GM21576 (cell line): ENCODE data around the gene CDC5L.

ENCODE experiments used
- ATAC-seq: cut with Tn5 transposase; IDR thresholded peaks from one replicate; pipeline ENCODE4 v1.9.1; 2021; ENCODE audit warnings: mild to moderate bottlenecking, moderate library complexity; ENCODE audit not compliant: unreplicated experiment

Gene CDC5L

DNA sequence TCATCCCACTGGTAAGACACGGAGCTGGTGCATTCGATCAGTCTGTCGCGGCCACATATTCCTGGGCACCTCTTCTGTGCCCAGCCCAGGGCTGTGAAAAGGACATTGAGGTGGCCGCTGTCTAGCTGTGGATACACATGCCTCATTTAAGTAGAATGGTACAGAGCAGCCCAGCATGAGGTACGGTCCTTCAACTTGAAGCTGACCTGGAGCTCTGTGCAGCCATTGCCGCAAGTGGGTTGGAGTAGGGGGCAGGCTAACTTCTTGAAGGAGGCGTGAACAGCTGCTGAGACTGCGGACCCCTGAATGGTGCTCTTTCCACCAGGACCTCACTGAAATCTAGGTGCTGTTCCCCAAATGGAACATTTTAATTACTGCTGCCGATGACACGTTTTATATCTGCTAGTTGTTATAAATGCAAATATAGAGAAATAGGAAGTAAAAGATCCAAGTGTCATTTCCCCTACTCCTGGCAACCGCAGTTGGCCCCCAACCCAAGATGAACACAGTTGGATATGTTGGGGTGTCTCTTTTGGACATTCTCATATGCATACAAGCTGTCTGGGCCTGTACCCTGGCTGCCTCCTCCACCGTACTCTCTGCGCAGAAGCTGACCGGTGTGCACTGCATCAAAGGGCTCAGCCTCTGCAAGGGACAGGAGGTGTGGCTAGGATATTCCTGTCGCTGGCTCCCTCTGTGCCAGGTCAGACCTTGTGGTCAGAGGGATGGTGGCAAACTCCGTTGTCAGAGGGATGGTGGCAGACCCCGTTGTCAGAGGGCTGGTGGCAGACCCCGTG is 86.1 kb downstream of the CDC5L start:
- ATAC-seq = no peak

- no peak for ATAC-seq
Measured at GRCh38 chr6:44474190-44474631, 86.7 kb downstream of the CDC5L start.

DNA sequence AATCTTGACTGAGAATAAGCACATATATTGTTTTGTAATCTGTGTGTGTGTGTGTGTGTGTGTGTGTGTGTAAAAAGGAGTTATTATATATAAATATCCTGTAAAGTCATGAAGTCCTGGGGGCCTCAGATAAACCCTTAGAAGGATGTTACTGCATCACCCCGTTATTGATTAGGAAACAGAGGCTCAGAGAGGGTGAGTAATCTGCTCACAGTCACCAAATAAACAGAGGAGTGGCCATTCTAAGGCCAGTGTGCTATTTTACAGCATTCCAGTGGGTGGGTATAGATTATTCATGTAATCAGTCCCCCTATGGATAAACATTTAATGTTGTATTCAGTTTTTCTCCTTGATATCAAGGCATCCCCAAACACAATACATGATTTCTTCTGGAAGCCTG is 87.1 kb downstream of the CDC5L start:
- ATAC-seq = no peak

DNA sequence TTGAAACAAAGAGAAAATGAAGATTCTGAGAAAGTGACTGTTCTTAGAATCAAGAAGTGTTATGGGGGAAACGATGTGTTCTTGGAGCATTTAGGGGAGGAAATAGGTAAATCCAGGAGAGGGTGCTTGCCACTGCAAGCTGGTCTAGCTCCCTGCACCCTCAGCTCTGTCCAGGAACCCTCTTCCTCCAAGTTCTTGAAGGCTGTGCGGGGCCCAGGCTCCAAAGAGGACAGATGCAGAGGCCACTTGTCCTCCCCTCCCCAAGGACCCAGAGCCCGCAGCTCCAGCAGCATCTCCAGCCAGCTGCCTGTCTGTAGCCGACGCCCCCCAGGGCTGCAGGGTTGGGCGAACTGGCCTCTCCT is 87.9 kb downstream of the CDC5L start:
- peak; percentile 16 for ATAC-seq

DNA sequence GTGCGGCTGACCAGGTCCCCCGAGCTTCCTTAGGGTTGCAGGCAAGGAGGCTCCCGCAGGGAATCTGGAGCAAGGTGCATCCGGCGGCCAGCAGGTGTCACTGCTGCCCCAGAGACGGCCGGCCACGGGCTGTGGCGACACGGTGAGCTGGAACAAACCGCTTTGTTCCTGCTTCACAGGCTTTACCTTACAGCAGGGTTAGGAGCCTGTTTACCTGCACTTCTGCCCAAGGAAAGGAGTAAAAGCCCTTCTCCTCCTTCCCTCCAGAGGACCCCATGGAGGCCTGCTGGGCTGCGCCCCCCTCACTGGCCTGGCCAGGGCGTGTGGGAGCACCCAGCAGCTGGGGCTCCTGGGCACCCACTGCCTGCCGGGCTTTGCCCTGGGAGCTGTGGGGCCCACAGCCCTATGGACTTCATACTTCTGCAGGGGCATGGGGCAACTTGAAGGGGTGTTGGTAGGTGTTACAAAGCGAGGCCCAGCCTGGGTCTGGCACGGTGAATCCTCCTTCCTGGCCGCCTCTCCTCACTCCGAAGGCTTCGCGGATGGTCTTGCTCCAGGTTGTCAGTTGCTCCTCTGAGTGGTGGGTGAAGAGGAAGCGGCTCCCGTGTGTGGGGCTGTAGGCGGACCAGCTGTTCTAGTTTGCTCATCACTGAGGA is 88.4 kb downstream of the CDC5L start:
- peak; percentile 82 for ATAC-seq

DNA sequence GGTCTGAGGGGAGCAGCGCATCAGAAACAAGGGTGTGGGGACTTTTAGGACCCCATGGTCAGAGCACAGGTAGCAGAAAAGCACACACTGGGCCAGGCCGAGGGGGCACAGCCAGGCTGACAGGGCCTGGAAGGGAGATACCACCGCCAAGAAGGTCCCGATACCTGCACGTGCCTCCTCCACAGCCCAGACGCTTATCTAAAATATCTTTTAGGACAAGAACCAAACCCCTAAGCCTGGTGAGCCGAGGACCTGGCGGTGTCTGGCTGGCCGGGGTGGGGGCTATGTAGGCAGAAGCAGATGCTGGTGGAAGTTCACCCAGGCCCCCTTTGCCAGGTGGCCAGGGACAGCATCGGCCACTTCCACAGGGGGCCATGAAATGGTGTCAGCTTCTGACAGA is 89.3 kb downstream of the CDC5L start:
- no peak for ATAC-seq

GRCh38 chr6:44477293-44477894 is 89.9 kb downstream of the CDC5L start:
- no peak for ATAC-seq

DNA sequence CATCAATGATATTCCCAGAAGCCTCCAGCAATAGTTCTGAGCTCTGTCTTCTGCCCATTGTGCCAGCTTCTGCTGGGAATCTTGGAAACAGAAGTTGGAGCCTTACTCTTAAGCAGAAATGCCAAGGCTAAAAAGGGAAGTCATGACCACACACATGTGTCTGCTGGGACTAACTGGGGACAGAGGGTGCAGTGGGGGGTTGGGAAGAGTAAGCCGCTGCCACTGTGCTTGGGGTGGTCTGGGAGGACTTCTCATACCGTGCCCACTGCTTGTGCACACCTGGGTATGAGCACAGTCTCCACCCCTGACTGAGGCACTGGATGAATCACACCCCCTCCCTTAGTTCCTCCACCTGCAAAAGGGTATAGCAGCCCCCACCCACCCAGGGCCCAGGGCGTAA is 90.7 kb downstream of the CDC5L start:
- ATAC-seq = no peak

- no peak for ATAC-seq
Measured at GRCh38 chr6:44478591-44479254, 91.2 kb downstream of the CDC5L start.

DNA sequence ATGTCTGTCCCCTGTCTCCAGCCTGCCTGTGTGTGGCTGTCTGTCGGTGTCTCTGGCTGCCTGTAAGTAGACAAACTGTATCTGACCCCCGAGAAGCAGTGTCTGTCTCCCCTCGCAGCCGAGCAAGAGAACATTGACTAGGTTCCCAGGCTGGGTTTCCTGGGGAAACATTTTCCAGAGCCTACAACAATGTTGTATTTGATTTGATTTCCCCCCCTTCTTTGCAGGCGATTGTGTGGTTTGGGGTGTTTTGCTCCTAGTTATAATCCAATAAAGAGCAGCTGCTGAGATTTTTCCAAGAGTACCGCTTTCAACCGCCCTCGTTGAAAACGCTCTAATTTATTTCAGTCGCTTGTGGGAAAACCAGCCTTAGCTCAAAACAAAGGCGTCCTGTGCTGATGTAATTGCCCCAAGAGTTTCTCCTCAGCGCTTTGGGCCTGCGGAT is 92.6 kb downstream of the CDC5L start:
- no peak for ATAC-seq

GRCh38 chr6:44481056-44481455 is 93.5 kb downstream of the CDC5L start:
- no peak for ATAC-seq

GRCh38 chr6:44481760-44482159 is 94.3 kb downstream of the CDC5L start:
- ATAC-seq = no peak

GRCh38 chr6:44485601-44486401 is 98.3 kb downstream of the CDC5L start:
- no peak for ATAC-seq

GRCh38 chr6:44487002-44487401 is 99.5 kb downstream of the CDC5L start:
- no peak for ATAC-seq

DNA sequence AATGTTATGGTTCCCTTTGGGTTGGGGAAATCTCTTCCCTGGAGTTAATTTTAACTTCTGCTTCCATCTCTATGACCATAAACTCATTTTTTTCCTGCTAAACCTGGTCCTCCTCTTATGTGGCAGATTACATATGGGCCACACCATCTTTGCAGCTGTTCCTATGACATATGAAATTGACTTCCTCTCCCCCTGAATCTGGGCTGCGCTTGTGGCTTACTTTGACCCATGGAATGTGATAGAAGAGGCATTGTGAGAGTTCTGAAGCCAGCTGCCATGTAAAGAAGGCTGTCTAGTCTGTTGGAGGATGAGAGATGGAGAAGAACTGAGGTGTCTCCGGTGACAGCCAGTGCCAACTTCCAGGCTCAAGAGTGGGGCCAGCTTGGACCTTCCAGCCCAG is 100.1 kb downstream of the CDC5L start:
- ATAC-seq = no peak

DNA sequence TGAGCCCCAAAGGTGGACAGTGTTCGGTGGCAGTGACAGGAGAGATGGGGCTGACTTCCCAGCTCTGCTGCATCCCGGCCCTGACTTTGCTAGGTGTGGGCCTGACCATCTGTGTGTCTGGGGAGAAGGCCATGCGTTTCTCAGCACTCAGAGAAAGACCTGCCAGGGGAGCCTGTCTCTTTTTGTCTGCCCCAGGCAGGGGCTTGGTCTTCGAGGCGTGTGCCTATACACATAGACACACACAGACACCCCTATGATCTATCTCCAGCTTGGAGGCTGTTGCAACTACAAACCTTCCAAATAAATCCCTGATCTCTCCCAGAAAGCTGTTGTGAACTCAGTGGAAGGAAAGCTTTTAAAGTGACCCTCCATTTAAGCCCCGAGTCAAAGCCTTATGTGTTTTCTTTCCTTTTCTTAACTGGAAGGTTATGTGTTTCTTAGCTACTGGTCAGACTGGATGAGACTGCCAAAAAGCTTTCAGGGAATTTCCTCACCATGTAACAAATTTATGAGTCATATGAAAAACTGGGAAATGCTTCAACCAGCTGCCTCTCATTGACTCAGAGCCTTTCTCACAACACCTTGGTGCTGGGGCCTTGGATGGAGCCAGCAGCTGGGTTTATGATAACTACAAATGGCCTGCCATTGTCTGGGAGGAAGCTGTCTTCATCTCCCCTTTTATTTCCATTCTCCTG is 102.6 kb downstream of the CDC5L start:
- no peak for ATAC-seq

DNA sequence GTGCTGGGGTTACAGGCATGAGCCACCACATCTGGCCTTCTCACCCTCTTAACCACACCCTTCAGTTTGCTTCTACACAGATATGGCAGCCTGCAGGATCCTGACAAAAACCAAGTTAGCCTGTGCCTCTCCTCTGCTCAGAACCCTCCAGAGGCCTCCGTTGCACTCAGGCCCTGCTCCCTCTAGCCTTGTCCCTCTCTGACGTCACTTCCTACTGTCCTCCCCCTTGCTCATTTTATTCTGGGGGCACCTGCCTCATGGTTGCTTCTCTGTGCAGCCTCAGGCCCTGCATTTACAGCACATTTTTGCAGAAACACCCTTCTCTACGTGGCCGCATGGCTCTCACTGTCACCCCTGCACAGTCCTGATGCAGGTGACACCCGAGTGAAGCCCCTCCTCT is 105.6 kb downstream of the CDC5L start:
- ATAC-seq = no peak

GRCh38 chr6:44493593-44493992 is 106.1 kb downstream of the CDC5L start:
- ATAC-seq = no peak

- no peak for ATAC-seq
Measured at GRCh38 chr6:44494011-44494501, 106.5 kb downstream of the CDC5L start.
